ENCODE results near the gene TLCD4. TPM values are rescaled to one million over a fixed set of nuclear protein-coding genes. Genes with fewer than 3 reads are reported as not detected.
"Not testable (repeated sequence)": the region's sequence is repeated elsewhere in the genome, so short reads cannot be mapped to it uniquely, and the experiment has no call there.

The TLCD4 gene
- total RNA-seq, 1 donor from 2014 or later = 59.6 TPM

GRCh38 chr1:95132762-95133161 lies 15.6 kb downstream of the TLCD4 start:
- intact Hi-C loops (cut with micrococcal nuclease) = no loop called here
- DNase-seq (no peak), ATAC-seq (peak; percentile 68)

GRCh38 chr1:95133687-95134086 lies 16.5 kb downstream of the TLCD4 start:
- no peak for DNase-seq
- intact Hi-C loops (cut with micrococcal nuclease) = no loop called here
- ATAC-seq = no peak

GRCh38 chr1:95138223-95138622 lies 21.1 kb downstream of the TLCD4 start:
- intact Hi-C loops (cut with micrococcal nuclease) = no loop called here
- no peak for DNase-seq
- ATAC-seq = no peak

- intact Hi-C loops (cut with micrococcal nuclease) = no loop called here
- DNase-seq (no peak), ATAC-seq (no peak)
Measured at GRCh38 chr1:95139039-95139438, 21.9 kb downstream of the TLCD4 start.

- intact Hi-C loops (cut with micrococcal nuclease) = no loop called here
- ATAC-seq = no peak
Measured at GRCh38 chr1:95140791-95141190, 23.6 kb downstream of the TLCD4 start.

GRCh38 chr1:95145493-95145892 lies 28.3 kb downstream of the TLCD4 start:
- intact Hi-C loops (cut with micrococcal nuclease) = no loop called here
- no peak for DNase-seq
- no peak for ATAC-seq

More at GRCh38 chr1:95140791-95141190, 23.6 kb downstream of the TLCD4 start:
- DNase-seq = no peak

- DNase-seq = no peak
- intact Hi-C loops (cut with micrococcal nuclease) = no loop called here
- ATAC-seq = no peak
Measured at GRCh38 chr1:95146637-95147036, 29.5 kb downstream of the TLCD4 start.

GRCh38 chr1:95154096-95154495 lies 36.9 kb downstream of the TLCD4 start:
- ATAC-seq (no peak), DNase-seq (no peak)
- intact Hi-C loops (cut with micrococcal nuclease) = no loop called here

- intact Hi-C loops (cut with micrococcal nuclease); ATAC-seq; DNase-seq: not testable (repeated sequence)
Measured at GRCh38 chr1:95165569-95165968, 48.4 kb downstream of the TLCD4 start.

Other genes starting within 250 kb of the TLCD4 start
- gene CNN3, start 190.2 kb upstream of the TLCD4 start, total RNA-seq = 51.8 TPM
- gene ALG14, start 44.4 kb upstream of the TLCD4 start, total RNA-seq = 1.3 TPM
- gene RWDD3, start 116.9 kb downstream of the TLCD4 start, total RNA-seq = 15.9 TPM